ENCODE data around the gene SLC18A3. TPM values are rescaled to one million over a fixed set of nuclear protein-coding genes. Genes with fewer than 3 reads are reported as not detected.

Gene SLC18A3
- total and polyA plus RNA-seq, 2 donors, result 0.07 TPM; not detected in 1

DNA sequence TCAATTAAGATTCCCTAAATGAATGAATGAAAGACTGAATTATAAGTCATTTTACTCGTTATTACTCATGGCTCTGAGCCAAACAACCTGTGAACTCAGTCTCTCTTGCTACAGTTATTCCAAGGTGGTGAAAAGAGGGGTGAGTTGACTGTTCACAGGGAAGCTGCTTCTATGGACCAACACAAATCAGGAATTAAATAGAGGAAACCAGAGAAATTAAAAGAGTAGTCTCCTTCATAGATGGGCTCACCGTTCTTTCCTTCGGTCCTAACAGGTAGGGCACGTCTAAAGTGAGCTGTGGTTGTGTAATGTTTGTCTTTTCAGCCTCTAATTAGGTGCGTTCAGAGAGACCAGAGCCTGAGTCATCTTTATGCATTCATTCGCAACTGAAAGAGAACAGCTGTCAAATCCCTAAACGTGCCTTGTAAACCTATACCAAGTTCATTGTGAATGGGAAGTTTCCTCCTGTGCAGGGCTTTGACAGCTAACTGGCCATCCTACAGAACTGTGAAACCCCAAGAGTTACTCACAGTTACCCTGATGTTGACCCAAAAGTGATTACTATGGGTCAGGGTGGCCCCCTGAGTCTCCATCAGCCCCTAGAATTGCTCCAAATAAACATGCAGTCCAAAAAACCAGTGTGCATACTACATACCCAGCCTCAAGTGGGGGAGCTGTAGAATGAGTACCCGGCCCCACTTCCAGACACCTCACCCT lies 51.2 kb downstream of the SLC18A3 start:
- no peaks in the 10 kb centered on the region for H3K36me3 ChIP-seq (ENCODE audit: control insufficient read depth in 2 of 2, insufficient read depth in 2 of 2, low read length in 1 of 2)
- H3K4me3 ChIP-seq (ENCODE audit: low read length in 2 of 2), result no peak overlapping the region
- no peak overlapping the region for H3K27ac ChIP-seq (ENCODE audit: low read depth in 1 of 2, low read length in 1 of 2)
- DNase-seq (ENCODE audit: low read depth in 6 of 9, low spot score in 9 of 9), result no peak
- no peaks in the 10 kb centered on the region for H3K4me1 ChIP-seq (ENCODE audit: control insufficient read depth in 2 of 2, insufficient read depth in 2 of 2, low read length in 2 of 2)
- H3K9me3 ChIP-seq (ENCODE audit: control insufficient read depth in 2 of 2, insufficient read depth in 1 of 2, low read length in 1 of 2), result peaks cover 1 to 5% of the 10 kb centered on the region in 2 donors
- no peaks in the 10 kb centered on the region for H3K27me3 ChIP-seq (ENCODE audit: control insufficient read depth in 2 of 2, insufficient read depth in 1 of 2, low read length in 1 of 2)
- 66% methylated on average over 8 of the region's 8 CpGs for WGBS

Other genes starting within 250 kb of the SLC18A3 start
- gene DRGX, start 214.2 kb upstream of the SLC18A3 start, total RNA-seq, result 0.05 TPM
- gene DRGX, start 214.2 kb upstream of the SLC18A3 start, polyA plus RNA-seq, result 0.30 TPM
- 8.4 TPM for gene ERCC6, start 71.2 kb upstream of the SLC18A3 start, total RNA-seq
- 6.1 TPM for gene ERCC6, start 71.2 kb upstream of the SLC18A3 start, polyA plus RNA-seq
- gene CHAT, start 3.7 kb downstream of the SLC18A3 start, total RNA-seq, result 0.09 TPM
- gene CHAT, start 3.7 kb downstream of the SLC18A3 start, polyA plus RNA-seq, result not detected
- gene C10orf53, start 69.3 kb downstream of the SLC18A3 start, total RNA-seq, result not detected
- 0.05 TPM for gene C10orf53, start 69.3 kb downstream of the SLC18A3 start, polyA plus RNA-seq
- 0.61 TPM for gene OGDHL, start 152.0 kb downstream of the SLC18A3 start, total RNA-seq
- gene OGDHL, start 152.0 kb downstream of the SLC18A3 start, polyA plus RNA-seq, result 1.9 TPM

Measured in thymus (tissue), 11 donors.